ENCODE measurements around the gene AP3B1.
A peak's percentile ranks its signal among the peaks of the same experiment; 100 is the strongest.

AP3B1 gene

GRCh38 chr5:78294248-78295034 is at the start of gene AP3B1:
TSS of gene AP3B1 (minus strand) at chr5:78294698. CDS start at chr5:78294579, 119 bp downstream.
- DNase-seq (ENCODE audit: low spot score): peak; percentile 99

- no peak for DNase-seq (ENCODE audit: low spot score)
Observed at GRCh38 chr5:78341440-78341839, 46.9 kb upstream of the AP3B1 start.

GRCh38 chr5:78339617-78340436 is 45.3 kb upstream of the AP3B1 start:
- DNase-seq (ENCODE audit: low spot score): no peak

- no peak for DNase-seq (ENCODE audit: low spot score)
Observed at GRCh38 chr5:78336698-78337097, 42.2 kb upstream of the AP3B1 start.

- no peak for DNase-seq (ENCODE audit: low spot score)
Observed at GRCh38 chr5:78335976-78336375, 41.5 kb upstream of the AP3B1 start.

GRCh38 chr5:78334811-78335210 is 40.3 kb upstream of the AP3B1 start:
- DNase-seq (ENCODE audit: low spot score): no peak

- no peak for DNase-seq (ENCODE audit: low spot score)
Observed at GRCh38 chr5:78331523-78332080, 37.1 kb upstream of the AP3B1 start.

GRCh38 chr5:78328585-78329173 is 34.2 kb upstream of the AP3B1 start:
- DNase-seq (ENCODE audit: low spot score): no peak

- no peak for DNase-seq (ENCODE audit: low spot score)
Observed at GRCh38 chr5:78327761-78328510, 33.4 kb upstream of the AP3B1 start.

GRCh38 chr5:78326930-78327329 is 32.4 kb upstream of the AP3B1 start:
- DNase-seq (ENCODE audit: low spot score): no peak

- no peak for DNase-seq (ENCODE audit: low spot score)
Observed at GRCh38 chr5:78323241-78323640, 28.7 kb upstream of the AP3B1 start.

GRCh38 chr5:78320401-78320800 is 25.9 kb upstream of the AP3B1 start:
- peak; percentile 38 for DNase-seq (ENCODE audit: low spot score)

GRCh38 chr5:78318337-78318736 is 23.8 kb upstream of the AP3B1 start:
- DNase-seq (ENCODE audit: low spot score): no peak

- no peak for DNase-seq (ENCODE audit: low spot score)
Observed at GRCh38 chr5:78317515-78317914, 23.0 kb upstream of the AP3B1 start.

- no peak for DNase-seq (ENCODE audit: low spot score)
Observed at GRCh38 chr5:78308703-78309102, 14.2 kb upstream of the AP3B1 start.

GRCh38 chr5:78300464-78301045 is 6.1 kb upstream of the AP3B1 start:
- no peak for DNase-seq (ENCODE audit: low spot score)

GRCh38 chr5:78295035-78295961 is 800 bp upstream of the AP3B1 start:
- peak; percentile 30 for DNase-seq (ENCODE audit: low spot score)

- no peak for DNase-seq (ENCODE audit: low spot score)
Observed at GRCh38 chr5:78293851-78294247, 649 bp downstream of the AP3B1 start.

GRCh38 chr5:78291687-78292086 is 2.8 kb downstream of the AP3B1 start:
- DNase-seq (ENCODE audit: low spot score): no peak

- no peak for DNase-seq (ENCODE audit: low spot score)
Observed at GRCh38 chr5:78289911-78290310, 4.6 kb downstream of the AP3B1 start.

Data from AG08395 (cell line).